Left forelimb (tissue), 1 donor: ENCODE measurements around the gene ARHGEF12.

Experiments
- DNase-seq: peaks from one replicate; pipeline ENCODE4 v3.0.0-alpha.2; 2018; ENCODE audit warnings: low spot score

Gene ARHGEF12

DNA sequence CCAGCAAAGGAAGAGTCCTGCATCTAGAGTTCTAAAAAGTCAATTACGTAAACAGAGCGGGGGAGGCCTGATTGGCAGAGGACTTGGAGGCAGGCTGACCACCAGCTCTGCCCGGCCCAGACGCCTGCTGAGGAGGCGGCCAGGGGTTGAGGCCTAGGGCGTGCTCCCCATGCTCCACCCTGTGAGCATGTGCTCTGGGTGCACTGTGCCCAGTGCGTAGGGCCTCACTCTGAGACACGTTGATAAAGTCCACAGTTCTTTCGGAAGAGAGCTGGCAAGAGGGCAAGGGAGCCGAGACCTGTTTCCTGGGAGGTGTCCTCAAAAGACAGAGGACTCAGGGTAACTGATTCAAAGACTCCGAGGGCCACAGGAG lies 200.6 kb downstream of the ARHGEF12 start:
- no peak for DNase-seq

DNA sequence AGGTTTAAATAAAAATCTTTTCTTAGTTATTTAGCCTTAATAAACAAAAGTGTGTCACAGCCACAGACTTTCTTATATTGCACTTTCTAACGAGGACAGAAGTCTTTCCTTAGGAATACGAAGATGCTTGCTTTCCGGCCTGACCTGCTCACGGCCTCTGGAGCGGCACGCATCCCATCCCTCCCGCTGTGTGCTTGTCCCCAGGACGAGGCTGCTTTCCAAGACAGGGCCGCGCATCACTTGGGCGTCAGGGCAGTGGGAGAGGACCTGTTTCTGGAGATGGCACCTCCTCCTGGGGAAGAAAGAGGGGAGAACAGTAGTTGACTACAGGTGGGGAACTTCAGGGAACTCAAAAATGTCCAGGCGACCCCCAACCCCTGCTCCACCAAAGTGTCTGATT lies 201.8 kb downstream of the ARHGEF12 start:
- DNase-seq: no peak

DNA sequence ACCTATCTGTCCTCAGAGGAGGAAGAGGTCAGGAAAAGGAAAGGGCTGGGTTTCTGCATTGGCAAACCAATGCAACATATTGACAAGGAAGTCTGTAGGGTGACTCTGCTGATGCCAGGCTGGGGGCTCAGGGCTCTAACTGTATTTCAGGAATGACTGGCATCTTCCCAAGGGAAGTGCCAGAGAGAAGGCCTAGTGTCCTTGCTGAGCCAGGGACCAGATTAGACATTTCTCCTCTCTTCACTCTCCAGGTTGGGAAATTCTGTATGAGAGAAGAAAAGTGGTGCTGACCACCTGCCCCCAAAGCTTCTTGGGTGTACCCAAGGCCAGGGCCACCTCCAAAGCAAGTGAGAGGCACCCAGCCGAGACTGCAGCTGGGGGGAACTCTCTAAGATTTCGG lies 202.5 kb downstream of the ARHGEF12 start:
- no peak for DNase-seq
